KMS-11 (cell line): Measurements from ENCODE around the gene GPR153.

Experiments used
- H2AFZ ChIP-seq: fragments of 200-600 bp; sonication (generic); 2 replicates; pipeline ENCODE4 v1.6.1; 2016; ENCODE audit warnings: antibody characterized with exemption, mixed run types, low read depth
- H3K27ac ChIP-seq: fragments of 200-600 bp; sonication (generic); 2 replicates; pipeline ENCODE4 v1.6.1; 2016; ENCODE audit warnings: mild to moderate bottlenecking, mixed run types
- H3K27me3 ChIP-seq: fragments of 200-600 bp; sonication (generic); 2 replicates; pipeline ENCODE4 v1.6.1; 2017; ENCODE audit warnings: mild to moderate bottlenecking, low read depth, mixed run types, moderate library complexity; ENCODE audit not compliant: insufficient read depth
- H3K36me3 ChIP-seq: fragments of 200-600 bp; sonication (generic); 2 replicates; pipeline ENCODE4 v1.6.1; 2017; ENCODE audit warnings: mild to moderate bottlenecking, mixed run types; ENCODE audit not compliant: insufficient read depth
- H3K4me1 ChIP-seq: fragments of 200-600 bp; sonication (generic); 2 replicates; pipeline ENCODE4 v1.6.1; 2016; ENCODE audit warnings: mild to moderate bottlenecking, low read depth, mixed run types; ENCODE audit not compliant: poor library complexity, severe bottlenecking
- H3K4me2 ChIP-seq: fragments of 200-600 bp; sonication (generic); 2 replicates; pipeline ENCODE4 v1.7.0; 2016; ENCODE audit warnings: mild to moderate bottlenecking, mixed run types
- H3K4me3 ChIP-seq: fragments of 200-600 bp; sonication (generic); IDR thresholded peaks from 2 replicates; pipeline ENCODE4 v1.6.1; 2017; ENCODE audit warnings: low read depth, low read length, mixed read lengths; ENCODE audit not compliant: insufficient read depth
- H3K79me2 ChIP-seq: fragments of 200-600 bp; sonication (generic); 2 replicates; pipeline ENCODE4 v1.6.1; 2016; ENCODE audit warnings: low read depth, mixed run types; ENCODE audit not compliant: insufficient read depth
- H3K9ac ChIP-seq: fragments of 200-600 bp; sonication (generic); 2 replicates; pipeline ENCODE4 v1.6.1; 2016; ENCODE audit warnings: mild to moderate bottlenecking, mixed run types
- H4K20me1 ChIP-seq: fragments of 200-600 bp; sonication (generic); 2 replicates; pipeline ENCODE4 v1.6.1; 2016; ENCODE audit warnings: mild to moderate bottlenecking, mixed run types; ENCODE audit not compliant: insufficient read depth
- TF ChIP-seq, protein P1 (sequence below): fragments of 200-600 bp; sonication (generic); conservative IDR thresholded peaks from 2 replicates; pipeline ENCODE4 v1.6.1; 2017; ENCODE audit warnings: low read depth, mild to moderate bottlenecking, antibody characterized with exemption, low read length, moderate library complexity, mixed read lengths

The GPR153 gene

GRCh38 chr1:6246497-6247467 lies 14.1 kb downstream of the GPR153 start:
- no peak overlapping the region for H2AFZ ChIP-seq

DNA sequence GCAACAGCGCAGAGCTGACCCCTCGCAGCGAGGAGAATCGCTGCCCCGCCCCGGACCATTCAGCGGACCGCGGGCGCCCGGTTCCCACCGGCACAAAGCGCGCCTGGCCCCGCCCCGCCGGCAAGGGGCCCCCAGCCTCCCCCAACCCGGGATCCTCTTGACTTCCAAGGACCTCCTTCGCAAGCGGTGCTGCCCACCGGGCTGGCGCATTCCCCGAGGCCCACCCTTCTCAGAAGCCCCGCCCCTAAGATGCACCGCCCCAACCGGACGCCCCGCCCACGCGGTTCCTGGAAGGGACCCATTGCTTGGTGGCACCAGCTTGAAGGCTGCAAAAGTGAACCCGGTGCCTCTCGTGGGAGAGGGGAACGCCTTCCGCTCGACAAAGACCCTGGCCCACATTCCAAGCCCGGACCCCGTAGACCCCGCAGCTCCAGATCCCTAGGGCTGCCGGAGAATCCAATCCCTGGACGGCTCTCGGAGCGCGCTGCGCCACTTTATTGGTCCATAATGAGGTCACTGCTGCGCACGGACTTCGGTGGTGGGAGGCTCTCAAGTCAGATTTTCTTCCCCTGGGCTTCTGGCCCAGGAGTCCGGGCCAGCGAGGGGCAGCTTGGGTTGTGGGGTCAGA lies 14.9 kb downstream of the GPR153 start:
- Histone ChIP-seq H3K9ac (no peak overlapping the region), H4K20me1 (no peaks in the 10 kb centered on the region), H3K4me2 (peak overlapping the region; percentile 99), H3K27me3 (peaks cover 56% of the 10 kb centered on the region), H3K27ac (no peak overlapping the region), H3K4me1 (peaks cover 11% of the 10 kb centered on the region), H3K79me2 (no peaks in the 10 kb centered on the region), H3K4me3 (peak overlapping the region; percentile 70), H3K36me3 (no peaks in the 10 kb centered on the region), H2AFZ (peak overlapping the region; percentile 57; the same call in 1 of the 2 replicates)
- TF ChIP-seq, protein P1, sequence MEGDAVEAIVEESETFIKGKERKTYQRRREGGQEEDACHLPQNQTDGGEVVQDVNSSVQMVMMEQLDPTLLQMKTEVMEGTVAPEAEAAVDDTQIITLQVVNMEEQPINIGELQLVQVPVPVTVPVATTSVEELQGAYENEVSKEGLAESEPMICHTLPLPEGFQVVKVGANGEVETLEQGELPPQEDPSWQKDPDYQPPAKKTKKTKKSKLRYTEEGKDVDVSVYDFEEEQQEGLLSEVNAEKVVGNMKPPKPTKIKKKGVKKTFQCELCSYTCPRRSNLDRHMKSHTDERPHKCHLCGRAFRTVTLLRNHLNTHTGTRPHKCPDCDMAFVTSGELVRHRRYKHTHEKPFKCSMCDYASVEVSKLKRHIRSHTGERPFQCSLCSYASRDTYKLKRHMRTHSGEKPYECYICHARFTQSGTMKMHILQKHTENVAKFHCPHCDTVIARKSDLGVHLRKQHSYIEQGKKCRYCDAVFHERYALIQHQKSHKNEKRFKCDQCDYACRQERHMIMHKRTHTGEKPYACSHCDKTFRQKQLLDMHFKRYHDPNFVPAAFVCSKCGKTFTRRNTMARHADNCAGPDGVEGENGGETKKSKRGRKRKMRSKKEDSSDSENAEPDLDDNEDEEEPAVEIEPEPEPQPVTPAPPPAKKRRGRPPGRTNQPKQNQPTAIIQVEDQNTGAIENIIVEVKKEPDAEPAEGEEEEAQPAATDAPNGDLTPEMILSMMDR, result no peak

More at GRCh38 chr1:6246497-6247467, 14.1 kb downstream of the GPR153 start:
- Histone ChIP-seq H4K20me1 (no peaks in the 10 kb centered on the region), H3K9ac (no peak overlapping the region), H3K4me3 (peak overlapping the region; percentile 70), H3K27ac (no peak overlapping the region), H3K27me3 (peaks cover 48% of the 10 kb centered on the region), H3K36me3 (no peaks in the 10 kb centered on the region), H3K79me2 (no peaks in the 10 kb centered on the region), H3K4me1 (peaks cover 11% of the 10 kb centered on the region), H3K4me2 (peak overlapping the region; percentile 99)
- TF ChIP-seq, protein P1, result peak; percentile 97

GRCh38 chr1:6245086-6245868 lies 15.6 kb downstream of the GPR153 start:
- peaks cover 59% of the 10 kb centered on the region for H3K27me3 ChIP-seq
- H3K79me2 ChIP-seq, result no peaks in the 10 kb centered on the region
- no peak overlapping the region for H3K9ac ChIP-seq
- TF ChIP-seq, protein P1, result peak; percentile 56
- no peaks in the 10 kb centered on the region for H4K20me1 ChIP-seq
- no peaks in the 10 kb centered on the region for H3K36me3 ChIP-seq
- no peak overlapping the region for H3K27ac ChIP-seq
- H3K4me3 ChIP-seq, result peak overlapping the region; percentile 70
- peak overlapping the region; percentile 57; the same call in 1 of the 2 replicates for H2AFZ ChIP-seq
- peak overlapping the region; percentile 99 for H3K4me2 ChIP-seq
- H3K4me1 ChIP-seq, result peaks cover 11% of the 10 kb centered on the region

GRCh38 chr1:6244401-6245049 lies 16.4 kb downstream of the GPR153 start:
- Histone ChIP-seq H3K79me2 (no peaks in the 10 kb centered on the region), H2AFZ (no peak overlapping the region), H3K36me3 (no peaks in the 10 kb centered on the region), H3K27me3 (peaks cover 67% of the 10 kb centered on the region), H3K4me1 (peaks cover 11% of the 10 kb centered on the region), H3K4me2 (no peak overlapping the region), H3K27ac (no peak overlapping the region), H4K20me1 (no peaks in the 10 kb centered on the region), H3K9ac (no peak overlapping the region), H3K4me3 (no peak overlapping the region)
- TF ChIP-seq, protein P1, result no peak
